Measurements from ENCODE around the gene GPC1. TPM values are rescaled to one million over a fixed set of nuclear protein-coding genes. Genes with fewer than 3 reads are reported as not detected.

Gene GPC1
- total and polyA plus RNA-seq, 2 of the 4 experiments (the other 2 are of a cell fraction) = 16.0 to 211 TPM

DNA sequence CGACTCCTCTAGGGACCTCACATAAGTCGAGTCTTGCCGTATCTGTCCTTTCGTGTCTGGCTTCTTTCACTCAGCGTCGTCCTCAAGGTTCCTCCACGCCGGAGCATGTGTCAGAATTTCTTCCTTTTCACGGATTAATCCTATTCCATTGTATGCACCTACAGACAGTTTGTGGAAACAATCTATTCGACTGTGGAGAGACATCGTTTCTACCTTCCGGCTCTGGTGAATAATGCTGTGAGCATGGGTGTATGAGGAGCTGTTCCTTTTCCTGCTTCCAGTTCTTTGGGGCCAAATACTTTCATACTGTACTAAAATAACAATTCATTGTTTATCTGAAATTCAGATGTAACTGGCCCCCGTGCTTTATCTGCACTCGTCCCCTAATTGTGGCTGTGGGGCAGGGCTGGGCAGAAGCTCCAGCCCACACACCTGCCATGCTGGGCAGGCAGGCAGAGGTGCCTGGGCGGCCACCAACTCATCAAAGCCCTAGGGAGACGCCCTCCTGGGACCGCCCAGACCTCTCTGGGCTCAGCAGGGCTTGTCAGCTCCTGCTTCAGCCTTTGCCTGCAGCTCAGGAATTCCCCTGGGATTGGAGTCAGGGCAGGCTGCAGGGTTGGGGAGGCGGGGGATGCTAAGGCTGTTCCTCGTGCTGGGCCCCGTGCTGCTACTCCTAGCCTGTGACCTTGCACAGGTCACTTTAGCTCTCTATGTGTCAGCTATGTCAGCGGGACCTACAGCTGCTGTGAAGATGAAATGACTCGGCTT, 14.5 kb downstream of the GPC1 start:
- POLR2A ChIA-PET (ENCODE audit: unreplicated experiment) = no interaction called here

More for the DNA sequence above, 14.5 kb downstream of the GPC1 start:
- Histone ChIP-seq H3K4me3 (ENCODE audit: insufficient read depth, low read depth, low read length) (no peak overlapping the region), H4K91ac (ENCODE audit: insufficient read depth, low read depth, low read length) (no peak overlapping the region), H3K56ac (ENCODE audit: extremely low read depth, insufficient read depth, low read length) (no peak overlapping the region), H3K4me2 (ENCODE audit: low read depth, low read length) (no peak overlapping the region; the same call in 1 of the 2 replicates), H3K23ac (ENCODE audit: low read depth, low read length) (no peak overlapping the region), H2BK5ac (ENCODE audit: low read depth, low read length, poor library complexity, severe bottlenecking) (no peak overlapping the region), H2AFZ (replicated peaks; ENCODE audit: low read length, poor library complexity) (no peak overlapping the region), H3K27me3 (ENCODE audit: control insufficient read depth, insufficient read depth, low read length) (no peaks in the 10 kb centered on the region), H3K27ac (ENCODE audit: insufficient read depth, low read length) (no peak overlapping the region), H3K36me3 (ENCODE audit: control insufficient read depth, insufficient read depth, low read length) (peaks cover 12% of the 10 kb centered on the region), H3K79me1 (ENCODE audit: low read depth in 1 of 2, low read length in 2 of 2) (peaks cover 18 to 83% of the 10 kb centered on the region in 2 experiments), H2BK120ac (ENCODE audit: low read depth, low read length) (no peak overlapping the region), H2BK15ac (ENCODE audit: low read depth, low read length) (no peak overlapping the region), H3K18ac (ENCODE audit: low read depth, low read length) (no peak overlapping the region), H3K9ac (ENCODE audit: low read depth, low read length) (no peak overlapping the region), H3K14ac (replicated peaks; ENCODE audit: low read depth, low read length) (no peak overlapping the region; the same call in 1 of the 2 replicates), H4K20me1 (ENCODE audit: insufficient read depth, low read length) (peaks cover 85% of the 10 kb centered on the region), H2AK5ac (ENCODE audit: low read depth, low read length) (no peak overlapping the region), H2BK20ac (ENCODE audit: low read depth, low read length) (no peak overlapping the region), H3K9me1 (ENCODE audit: insufficient read depth, low read length) (0 out of 2 replicates have a peak, but pooled peaks cover 11% of the 10 kb centered on the region), H4K8ac (ENCODE audit: low read depth in 2 of 2, low read length in 2 of 2) (no peak overlapping the region), H2AK9ac (replicated peaks; ENCODE audit: low read depth, low read length, poor library complexity) (no peak overlapping the region), H3K4ac (ENCODE audit: low read depth, low read length) (no peak overlapping the region), H4K5ac (ENCODE audit: low read depth, low read length) (no peak overlapping the region), H3K9me3 (ENCODE audit: control insufficient read depth, insufficient read depth, low read length) (no peaks in the 10 kb centered on the region), H3K4me1 (ENCODE audit: control insufficient read depth, insufficient read depth, low read length) (peaks cover 25% of the 10 kb centered on the region)
- ATAC-seq (ENCODE audit: low read depth) (0 out of 2 replicates have a peak, but pooled peaks have one; percentile 2), DNase-seq (peak; percentile 38)
- in situ Hi-C loops (cut with MboI; ENCODE audit: low sequenced_read_pairs) (no loop called here), intact Hi-C loops (cut with micrococcal nuclease) (no loop called here), dilution Hi-C loops (cut with HindIII; ENCODE audit: low sequenced_read_pairs, unreplicated experiment) (no loop called here)
- BruUV-seq (replicated peaks) = no TSS peak
- CTCF ChIA-PET = interaction anchor here (1.1 kb wide), 1 partner anchor 220 kb away, joined by 3 read pairs; no protein-coding TSS in a partner anchor
- TF ChIP-seq MXI1 (IDR thresholded peaks at IDR 0.05; ENCODE audit: borderline replicate concordance, low read depth, low read length) = no peak
- no peak for TF ChIP-seq CHD1 (IDR thresholded peaks at IDR 0.05; ENCODE audit: low read depth, low read length)
- TF ChIP-seq RFX5 (IDR thresholded peaks at IDR 0.05; ENCODE audit: low read depth, low read length) = no peak
- TF ChIP-seq RCOR1 (IDR thresholded peaks at IDR 0.05; ENCODE audit: insufficient replicate concordance, low read length) = no peak
- no peak for TF ChIP-seq NFE2L2 (IDR thresholded peaks at IDR 0.05; ENCODE audit: low read depth, low read length)
- no peak for TF ChIP-seq RAD21 (IDR thresholded peaks at IDR 0.05; ENCODE audit: low read length)
- no peak for TF ChIP-seq CEBPB (IDR thresholded peaks at IDR 0.05; ENCODE audit: low read depth, low read length)
- TF ChIP-seq, protein P1, sequence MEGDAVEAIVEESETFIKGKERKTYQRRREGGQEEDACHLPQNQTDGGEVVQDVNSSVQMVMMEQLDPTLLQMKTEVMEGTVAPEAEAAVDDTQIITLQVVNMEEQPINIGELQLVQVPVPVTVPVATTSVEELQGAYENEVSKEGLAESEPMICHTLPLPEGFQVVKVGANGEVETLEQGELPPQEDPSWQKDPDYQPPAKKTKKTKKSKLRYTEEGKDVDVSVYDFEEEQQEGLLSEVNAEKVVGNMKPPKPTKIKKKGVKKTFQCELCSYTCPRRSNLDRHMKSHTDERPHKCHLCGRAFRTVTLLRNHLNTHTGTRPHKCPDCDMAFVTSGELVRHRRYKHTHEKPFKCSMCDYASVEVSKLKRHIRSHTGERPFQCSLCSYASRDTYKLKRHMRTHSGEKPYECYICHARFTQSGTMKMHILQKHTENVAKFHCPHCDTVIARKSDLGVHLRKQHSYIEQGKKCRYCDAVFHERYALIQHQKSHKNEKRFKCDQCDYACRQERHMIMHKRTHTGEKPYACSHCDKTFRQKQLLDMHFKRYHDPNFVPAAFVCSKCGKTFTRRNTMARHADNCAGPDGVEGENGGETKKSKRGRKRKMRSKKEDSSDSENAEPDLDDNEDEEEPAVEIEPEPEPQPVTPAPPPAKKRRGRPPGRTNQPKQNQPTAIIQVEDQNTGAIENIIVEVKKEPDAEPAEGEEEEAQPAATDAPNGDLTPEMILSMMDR (conservative IDR thresholded peaks at IDR 0.05; ENCODE audit: low read depth, low read length) = no peak
- no peak for TF ChIP-seq SMC3 (IDR thresholded peaks at IDR 0.05; ENCODE audit: low read depth, low read length)
- no peak for TF ChIP-seq POLR2A (IDR thresholded peaks at IDR 0.05; ENCODE audit: low read depth, low read length)
- TF ChIP-seq, protein P2, sequence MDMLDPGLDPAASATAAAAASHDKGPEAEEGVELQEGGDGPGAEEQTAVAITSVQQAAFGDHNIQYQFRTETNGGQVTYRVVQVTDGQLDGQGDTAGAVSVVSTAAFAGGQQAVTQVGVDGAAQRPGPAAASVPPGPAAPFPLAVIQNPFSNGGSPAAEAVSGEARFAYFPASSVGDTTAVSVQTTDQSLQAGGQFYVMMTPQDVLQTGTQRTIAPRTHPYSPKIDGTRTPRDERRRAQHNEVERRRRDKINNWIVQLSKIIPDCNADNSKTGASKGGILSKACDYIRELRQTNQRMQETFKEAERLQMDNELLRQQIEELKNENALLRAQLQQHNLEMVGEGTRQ (IDR thresholded peaks at IDR 0.05; ENCODE audit: low read depth, low read length) = no peak
- WGBS, 2 experiments (ENCODE audit: extremely low coverage in 2 of 2, insufficient read length in 1 of 2) = 88% methylated on average over 7 of the region's 22 CpGs; no CpG with 5 or more reads in 1 of the 2 experiments
